ENCODE measurements around the gene AKAP8.
"Not testable (repeated sequence)": the region's sequence is repeated elsewhere in the genome, so short reads cannot be mapped to it uniquely, and the experiment has no call there.

DNA sequence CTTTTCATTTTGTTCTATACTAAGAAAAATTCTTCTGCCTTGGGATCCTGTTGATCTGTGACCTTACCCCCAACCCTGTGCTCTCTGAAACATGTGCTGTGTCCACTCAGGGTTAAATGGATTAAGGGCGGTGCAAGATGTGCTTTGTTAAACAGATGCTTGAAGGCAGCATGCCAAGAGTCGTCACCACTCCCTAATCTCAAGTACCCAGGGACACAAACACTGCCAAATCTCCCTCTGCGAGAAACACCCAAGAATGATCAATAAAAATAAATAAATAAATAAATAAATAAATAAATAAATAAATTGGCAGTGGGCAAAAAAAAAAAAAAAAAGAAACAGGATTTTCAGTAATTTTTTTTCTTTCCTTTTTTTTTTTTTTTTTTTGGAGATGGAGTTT, 15.8 kb downstream of the AKAP8 start:
- not testable (repeated sequence) for TF ChIP-seq ZNF274 (IDR thresholded peaks at IDR 0.05; ENCODE audit: low read depth, low read length); YY1 (IDR thresholded peaks at IDR 0.05; ENCODE audit: insufficient read depth, insufficient read length); SUZ12 (IDR thresholded peaks at IDR 0.05; ENCODE audit: extremely low read depth, insufficient read depth, insufficient read length)

All from NT2/D1 (cell line).